ENCODE results near the gene ATP2B1. TPM values are rescaled to one million over a fixed set of nuclear protein-coding genes. Genes with fewer than 3 reads are reported as not detected.

Gene ATP2B1
- total RNA-seq, 1 donor from 2014 or later = 21.4 TPM

GRCh38 chr12:89622115-89622514 is 86.5 kb downstream of the ATP2B1 start:
- H3K27me3 Mint-ChIP-seq (ENCODE audit: insufficient read depth) = no peaks in the 10 kb centered on the region
- intact Hi-C loops (cut with micrococcal nuclease) = no loop called here
- no peaks in the 10 kb centered on the region for H3K9me3 Mint-ChIP-seq

GRCh38 chr12:89621521-89621920 is 87.1 kb downstream of the ATP2B1 start:
- DNase-seq (ENCODE audit: low spot score) = no peak
- H3K9me3 Mint-ChIP-seq = no peaks in the 10 kb centered on the region

More at GRCh38 chr12:89622115-89622514, 86.5 kb downstream of the ATP2B1 start:
- no peaks in the 10 kb centered on the region for H3K4me1 Mint-ChIP-seq (ENCODE audit: low read depth)
- peaks cover 21% of the 10 kb centered on the region for H3K36me3 Mint-ChIP-seq (ENCODE audit: low read depth)
- H3K4me3 Mint-ChIP-seq = no peak overlapping the region
- no peak overlapping the region for H3K27ac Mint-ChIP-seq
- DNase-seq (ENCODE audit: low spot score) = no peak

GRCh38 chr12:89619764-89620163 is 88.9 kb downstream of the ATP2B1 start:
- H3K9me3 Mint-ChIP-seq = no peaks in the 10 kb centered on the region
- no peak overlapping the region for H3K4me3 Mint-ChIP-seq
- intact Hi-C loops (cut with micrococcal nuclease) = no loop called here
- H3K27ac Mint-ChIP-seq = no peak overlapping the region
- H3K36me3 Mint-ChIP-seq (ENCODE audit: low read depth) = peaks cover 24% of the 10 kb centered on the region
- no peak for DNase-seq (ENCODE audit: low spot score)
- H3K4me1 Mint-ChIP-seq (ENCODE audit: low read depth) = no peaks in the 10 kb centered on the region
- no peaks in the 10 kb centered on the region for H3K27me3 Mint-ChIP-seq (ENCODE audit: insufficient read depth)

More at GRCh38 chr12:89621521-89621920, 87.1 kb downstream of the ATP2B1 start:
- Mint-ChIP-seq H3K27me3 (ENCODE audit: insufficient read depth) (no peaks in the 10 kb centered on the region), H3K4me1 (ENCODE audit: low read depth) (no peaks in the 10 kb centered on the region), H3K27ac (no peak overlapping the region), H3K36me3 (ENCODE audit: low read depth) (peaks cover 21% of the 10 kb centered on the region), H3K4me3 (no peak overlapping the region)
- intact Hi-C loops (cut with micrococcal nuclease) = no loop called here

DNA sequence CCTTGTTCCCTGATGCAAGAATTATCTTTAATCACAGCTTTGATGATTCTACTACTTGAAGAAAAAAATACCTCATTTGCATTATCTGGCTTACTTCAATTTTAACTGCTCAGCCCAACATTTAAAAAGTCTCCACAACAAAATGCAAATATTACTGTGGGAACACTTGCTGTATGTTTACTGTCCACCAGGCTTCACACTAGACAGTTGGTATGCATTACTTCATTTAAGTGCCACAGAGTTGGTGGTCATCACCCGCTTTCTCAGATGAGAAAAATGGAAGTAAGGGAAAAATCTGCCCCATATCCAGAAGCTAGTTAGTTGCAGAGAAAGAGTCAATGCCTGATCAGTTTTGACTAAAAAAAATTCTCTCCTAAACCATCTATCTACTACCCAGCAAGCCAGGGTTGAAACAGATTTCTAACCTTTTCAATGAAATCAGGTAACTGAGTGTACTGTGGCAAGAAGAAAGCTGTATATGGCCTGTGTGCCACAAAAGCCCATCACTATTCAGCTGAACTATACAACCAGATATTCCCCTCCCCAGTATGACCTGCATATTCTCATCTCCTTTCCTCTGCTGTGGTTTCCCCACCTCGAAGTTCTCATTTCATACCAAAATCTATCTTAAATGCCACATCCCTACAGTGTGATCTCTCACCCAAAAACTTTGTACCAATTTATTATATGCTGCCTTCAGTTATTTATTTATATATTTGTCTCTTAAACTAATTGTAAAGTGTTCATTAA is 90.3 kb downstream of the ATP2B1 start:
- DNase-seq (ENCODE audit: low spot score) = no peak
- Mint-ChIP-seq H3K4me3 (no peak overlapping the region), H3K9me3 (no peaks in the 10 kb centered on the region), H3K4me1 (ENCODE audit: low read depth) (no peaks in the 10 kb centered on the region), H3K27me3 (ENCODE audit: insufficient read depth) (no peaks in the 10 kb centered on the region), H3K36me3 (ENCODE audit: low read depth) (peaks cover 21% of the 10 kb centered on the region), H3K27ac (no peak overlapping the region)
- intact Hi-C loops (cut with micrococcal nuclease) = no loop called here

- Mint-ChIP-seq H3K4me3 (no peak overlapping the region), H3K27me3 (ENCODE audit: insufficient read depth) (no peaks in the 10 kb centered on the region), H3K4me1 (ENCODE audit: low read depth) (no peaks in the 10 kb centered on the region), H3K36me3 (ENCODE audit: low read depth) (peaks cover 34% of the 10 kb centered on the region), H3K9me3 (no peaks in the 10 kb centered on the region), H3K27ac (no peak overlapping the region)
- intact Hi-C loops (cut with micrococcal nuclease) = no loop called here
- DNase-seq (ENCODE audit: low spot score) = no peak
These were observed 98.3 kb downstream of the ATP2B1 start for GRCh38 chr12:89610366-89610765.

GRCh38 chr12:89603678-89604077 is 105.0 kb downstream of the ATP2B1 start:
- DNase-seq (ENCODE audit: low spot score) = no peak

DNA sequence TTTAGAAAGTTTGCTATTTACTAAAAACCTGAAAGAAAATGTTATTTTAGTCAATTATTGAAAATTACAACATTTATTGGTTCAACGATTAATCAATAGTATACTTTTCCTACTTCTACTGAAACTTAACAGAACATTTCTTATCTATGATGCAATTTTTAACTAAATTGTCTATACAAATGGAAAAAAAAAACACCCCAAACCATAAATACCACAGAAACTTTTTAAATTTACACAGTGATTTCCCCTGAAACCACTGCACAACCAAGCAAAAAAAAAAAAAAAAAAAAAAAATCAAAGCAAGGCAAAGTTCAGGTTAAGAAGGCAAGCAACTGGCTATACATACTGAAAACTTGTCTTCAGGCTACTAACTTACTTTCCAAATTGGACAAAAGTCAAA is 110.9 kb downstream of the ATP2B1 start:
- H3K27me3 Mint-ChIP-seq (ENCODE audit: insufficient read depth) = peaks cover 6% of the 10 kb centered on the region
- H3K36me3 Mint-ChIP-seq (ENCODE audit: low read depth) = peaks cover 24% of the 10 kb centered on the region
- H3K4me3 Mint-ChIP-seq = no peak overlapping the region
- intact Hi-C loops (cut with micrococcal nuclease) = loop anchor here (2.0 to 5.0 kb wide), 5 partner anchors 111 to 365 kb away; partner anchors contain the start of gene ATP2B1
- no peaks in the 10 kb centered on the region for H3K9me3 Mint-ChIP-seq
- H3K4me1 Mint-ChIP-seq (ENCODE audit: low read depth) = peaks cover 19% of the 10 kb centered on the region
- peak overlapping the region; percentile 88 for H3K27ac Mint-ChIP-seq
- DNase-seq (ENCODE audit: low spot score) = no peak

More at GRCh38 chr12:89603678-89604077, 105.0 kb downstream of the ATP2B1 start:
- H3K4me3 Mint-ChIP-seq = no peak overlapping the region
- no peaks in the 10 kb centered on the region for H3K9me3 Mint-ChIP-seq
- H3K4me1 Mint-ChIP-seq (ENCODE audit: low read depth) = no peaks in the 10 kb centered on the region
- no peak overlapping the region for H3K27ac Mint-ChIP-seq
- peaks cover 4% of the 10 kb centered on the region for H3K27me3 Mint-ChIP-seq (ENCODE audit: insufficient read depth)
- H3K36me3 Mint-ChIP-seq (ENCODE audit: low read depth) = peaks cover 41% of the 10 kb centered on the region
- intact Hi-C loops (cut with micrococcal nuclease) = no loop called here

GRCh38 chr12:89597210-89597609 is 111.4 kb downstream of the ATP2B1 start:
- H3K36me3 Mint-ChIP-seq (ENCODE audit: low read depth) = peaks cover 26% of the 10 kb centered on the region
- peaks cover 19% of the 10 kb centered on the region for H3K4me1 Mint-ChIP-seq (ENCODE audit: low read depth)
- H3K27me3 Mint-ChIP-seq (ENCODE audit: insufficient read depth) = peaks cover 6% of the 10 kb centered on the region
- H3K4me3 Mint-ChIP-seq = no peak overlapping the region
- H3K9me3 Mint-ChIP-seq = no peaks in the 10 kb centered on the region
- intact Hi-C loops (cut with micrococcal nuclease) = loop anchor here (2.0 to 5.0 kb wide), 3 partner anchors 160 to 365 kb away; no protein-coding TSS in a partner anchor
- no peak for DNase-seq (ENCODE audit: low spot score)
- H3K27ac Mint-ChIP-seq = no peak overlapping the region

DNA sequence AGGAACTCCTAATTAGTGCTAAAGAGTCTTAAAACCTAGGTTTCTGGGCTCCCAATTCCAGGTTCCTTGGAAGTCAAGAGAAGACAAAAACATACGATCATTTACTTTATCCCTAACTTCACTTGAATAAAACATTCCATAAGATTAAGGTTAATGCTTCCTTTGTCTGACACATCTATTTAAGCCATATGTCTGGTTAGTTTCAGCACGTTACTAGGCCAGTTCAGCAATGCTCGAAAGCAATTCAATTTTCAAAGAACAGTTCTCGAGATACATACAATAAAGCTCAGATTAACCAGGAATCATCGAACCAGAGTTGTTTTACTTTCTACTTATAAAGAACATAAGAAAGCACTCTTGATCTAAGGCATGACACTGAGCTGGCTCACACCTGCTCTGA is 114.8 kb downstream of the ATP2B1 start:
- H3K9me3 Mint-ChIP-seq = no peaks in the 10 kb centered on the region
- H3K36me3 Mint-ChIP-seq (ENCODE audit: low read depth) = peaks cover 30% of the 10 kb centered on the region
- peaks cover 19% of the 10 kb centered on the region for H3K4me1 Mint-ChIP-seq (ENCODE audit: low read depth)
- peaks cover 2% of the 10 kb centered on the region for H3K27me3 Mint-ChIP-seq (ENCODE audit: insufficient read depth)
- no peak overlapping the region for H3K27ac Mint-ChIP-seq
- no peak overlapping the region for H3K4me3 Mint-ChIP-seq
- intact Hi-C loops (cut with micrococcal nuclease) = no loop called here
- DNase-seq (ENCODE audit: low spot score) = no peak

DNA sequence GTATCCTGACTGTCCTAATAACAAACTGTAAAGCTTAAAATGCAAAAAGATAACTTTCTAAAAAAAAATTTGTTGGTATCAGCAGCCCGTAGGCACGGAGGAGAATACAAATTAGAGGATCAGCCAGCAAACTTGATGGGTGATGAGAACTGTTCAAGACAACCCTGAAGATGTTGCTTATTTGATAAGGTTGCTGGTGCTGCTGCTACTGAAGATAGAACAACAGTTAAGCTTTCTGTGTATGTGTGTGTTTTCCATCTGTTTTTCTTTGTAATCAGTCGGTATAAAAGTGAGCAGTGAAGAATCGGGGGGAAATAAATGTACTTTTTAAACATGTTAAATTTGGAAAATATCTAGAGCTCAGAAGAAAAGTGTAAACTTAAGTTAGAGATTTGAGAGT is 115.4 kb downstream of the ATP2B1 start:
- Mint-ChIP-seq H3K27me3 (ENCODE audit: insufficient read depth) (peaks cover 2% of the 10 kb centered on the region), H3K36me3 (ENCODE audit: low read depth) (peaks cover 27% of the 10 kb centered on the region), H3K9me3 (no peaks in the 10 kb centered on the region), H3K4me1 (ENCODE audit: low read depth) (peaks cover 15% of the 10 kb centered on the region), H3K4me3 (no peak overlapping the region), H3K27ac (no peak overlapping the region)
- intact Hi-C loops (cut with micrococcal nuclease) = no loop called here
- DNase-seq (ENCODE audit: low spot score) = no peak

- peaks cover 24% of the 10 kb centered on the region for H3K36me3 Mint-ChIP-seq (ENCODE audit: low read depth)
These were observed 118.9 kb downstream of the ATP2B1 start for GRCh38 chr12:89589753-89590152.

DNA sequence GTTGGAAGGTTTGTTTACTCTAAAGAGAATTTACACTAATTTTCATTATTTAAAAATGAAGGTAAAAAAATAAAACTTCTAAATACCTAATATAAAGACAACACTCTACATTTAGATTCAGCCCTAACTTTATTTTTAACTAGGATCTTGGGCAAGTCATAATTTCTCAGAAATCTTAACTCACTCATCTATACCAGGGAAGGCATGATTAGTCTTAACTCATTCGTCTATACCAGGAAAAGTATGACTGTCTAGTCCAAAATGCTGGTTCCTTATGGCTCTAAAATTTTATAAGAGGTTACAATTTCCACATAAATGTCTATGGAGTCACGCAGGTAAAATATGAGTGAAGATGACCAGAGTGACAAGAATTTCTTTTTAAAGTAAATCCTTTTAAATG is 130.1 kb downstream of the ATP2B1 start:
- Mint-ChIP-seq H3K27ac (no peak overlapping the region), H3K9me3 (no peaks in the 10 kb centered on the region), H3K27me3 (ENCODE audit: insufficient read depth) (peaks cover 7% of the 10 kb centered on the region), H3K36me3 (ENCODE audit: low read depth) (peaks cover 1% of the 10 kb centered on the region), H3K4me1 (ENCODE audit: low read depth) (no peaks in the 10 kb centered on the region), H3K4me3 (no peak overlapping the region)
- intact Hi-C loops (cut with micrococcal nuclease) = no loop called here
- DNase-seq (ENCODE audit: low spot score) = no peak

More at GRCh38 chr12:89589753-89590152, 118.9 kb downstream of the ATP2B1 start:
- no peaks in the 10 kb centered on the region for H3K4me1 Mint-ChIP-seq (ENCODE audit: low read depth)
- H3K27me3 Mint-ChIP-seq (ENCODE audit: insufficient read depth) = no peaks in the 10 kb centered on the region
- no peaks in the 10 kb centered on the region for H3K9me3 Mint-ChIP-seq
- no peak for DNase-seq (ENCODE audit: low spot score)
- no peak overlapping the region for H3K27ac Mint-ChIP-seq
- intact Hi-C loops (cut with micrococcal nuclease) = loop anchor here (2.0 kb wide), 1 partner anchor 23 kb away; no protein-coding TSS in a partner anchor
- H3K4me3 Mint-ChIP-seq = no peak overlapping the region

GRCh38 chr12:89576572-89577220 is 131.9 kb downstream of the ATP2B1 start:
- no peak for DNase-seq (ENCODE audit: low spot score)

More at GRCh38 chr12:89576572-89577220, 131.9 kb downstream of the ATP2B1 start:
- Mint-ChIP-seq H3K27me3 (ENCODE audit: insufficient read depth) (peaks cover 7% of the 10 kb centered on the region), H3K9me3 (no peaks in the 10 kb centered on the region), H3K4me1 (ENCODE audit: low read depth) (no peaks in the 10 kb centered on the region), H3K36me3 (ENCODE audit: low read depth) (no peaks in the 10 kb centered on the region), H3K4me3 (no peak overlapping the region), H3K27ac (no peak overlapping the region)
- intact Hi-C loops (cut with micrococcal nuclease) = no loop called here

All from activated T-helper 1 cell treated with anti-CD3 and anti-CD28 coated beads, Interleukin-12 subunit alpha, Interleukin-12 subunit beta, Interleukin-2, Interleukin-4 antibody, amounts not matched to agents 30 ng/mL and 10 ng/mL and 1 ng/mL, durations not matched to agents 14 hours and 24 hours and 36 hours (primary cell).